NT2/D1 (cell line): ENCODE measurements around the gene CCL11.

Source experiments
- DNase-seq: peaks from one replicate; pipeline ENCODE4 v3.0.0-alpha.2; 2011; ENCODE audit warnings: low read depth, low spot score
- H3K27me3 ChIP-seq: 2 replicates; pipeline ENCODE4 v1.6.0; 2011; ENCODE audit warnings: mild to moderate bottlenecking; ENCODE audit not compliant: insufficient read length, insufficient read depth
- H3K36me3 ChIP-seq: 2 replicates; pipeline ENCODE4 v1.6.1; 2011; ENCODE audit warnings: mild to moderate bottlenecking, low read length, mixed read lengths; ENCODE audit not compliant: insufficient read depth, insufficient read length
- H3K4me1 ChIP-seq: 2 replicates; pipeline ENCODE4 v1.5.1; 2011; ENCODE audit not compliant: insufficient read depth, insufficient read length
- H3K4me3 ChIP-seq: 2 replicates; pipeline ENCODE4 v1.5.1; 2011; ENCODE audit warnings: low read depth; ENCODE audit not compliant: insufficient read length
- H3K9ac ChIP-seq: 2 replicates; pipeline ENCODE4 v1.6.0; 2011; ENCODE audit warnings: low read depth; ENCODE audit not compliant: insufficient read length
- H3K9me3 ChIP-seq: 2 replicates; pipeline ENCODE4 v1.5.1; 2011; ENCODE audit warnings: mild to moderate bottlenecking, low read length; ENCODE audit not compliant: insufficient read depth
- SUZ12 ChIP-seq: IDR thresholded peaks from 2 replicates; pipeline ENCODE4 v1.6.1; 2011; ENCODE audit not compliant: insufficient read length, insufficient read depth; ENCODE audit errors: extremely low read depth
- YY1 ChIP-seq: IDR thresholded peaks from 2 replicates; pipeline ENCODE4 v1.6.1; 2011; ENCODE audit not compliant: insufficient read length, insufficient read depth
- ZNF274 ChIP-seq: IDR thresholded peaks from 2 replicates; pipeline ENCODE4 v1.6.1; 2011; ENCODE audit warnings: mild to moderate bottlenecking, low read depth, low read length

The CCL11 gene

GRCh38 chr17:34301986-34302385, 16.4 kb downstream of the CCL11 start:
- TF ChIP-seq ZNF274 (no peak), SUZ12 (no peak), YY1 (no peak)
- Histone ChIP-seq H3K9me3 (no peaks in the 10 kb centered on the region), H3K36me3 (no peaks in the 10 kb centered on the region), H3K4me1 (peaks cover 2% of the 10 kb centered on the region), H3K9ac (no peak overlapping the region), H3K4me3 (no peak overlapping the region), H3K27me3 (no peaks in the 10 kb centered on the region)
- DNase-seq, result no peak

- Histone ChIP-seq H3K27me3 (no peaks in the 10 kb centered on the region), H3K4me1 (peaks cover 2% of the 10 kb centered on the region), H3K9me3 (no peaks in the 10 kb centered on the region), H3K36me3 (no peaks in the 10 kb centered on the region), H3K9ac (no peak overlapping the region), H3K4me3 (no peak overlapping the region)
- TF ChIP-seq SUZ12, result no peak
- TF ChIP-seq ZNF274, result no peak
- DNase-seq, result no peak
These were observed 17.1 kb downstream of the CCL11 start for GRCh38 chr17:34302636-34303035.

- no peak for TF ChIP-seq SUZ12
- TF ChIP-seq ZNF274, result no peak
- TF ChIP-seq YY1, result no peak
- Histone ChIP-seq H3K4me1 (peaks cover 2% of the 10 kb centered on the region), H3K9me3 (no peaks in the 10 kb centered on the region)
These were observed 18.1 kb downstream of the CCL11 start for GRCh38 chr17:34303606-34304005.

GRCh38 chr17:34305061-34305460, 19.5 kb downstream of the CCL11 start:
- H3K9ac ChIP-seq, result no peak overlapping the region
- peaks cover 2% of the 10 kb centered on the region for H3K4me1 ChIP-seq
- H3K36me3 ChIP-seq, result no peaks in the 10 kb centered on the region
- no peak for DNase-seq
- no peak overlapping the region for H3K4me3 ChIP-seq
- no peaks in the 10 kb centered on the region for H3K27me3 ChIP-seq
- no peaks in the 10 kb centered on the region for H3K9me3 ChIP-seq
- no peak for TF ChIP-seq ZNF274
- no peak for TF ChIP-seq SUZ12
- TF ChIP-seq YY1, result no peak

More at GRCh38 chr17:34303606-34304005, 18.1 kb downstream of the CCL11 start:
- Histone ChIP-seq H3K27me3 (no peaks in the 10 kb centered on the region), H3K9ac (no peak overlapping the region), H3K4me3 (no peak overlapping the region), H3K36me3 (no peaks in the 10 kb centered on the region)
- no peak for DNase-seq

- TF ChIP-seq YY1 (no peak), ZNF274 (no peak), SUZ12 (no peak)
- H3K4me1 ChIP-seq, result peaks cover 2% of the 10 kb centered on the region
These were observed 20.1 kb downstream of the CCL11 start for GRCh38 chr17:34305606-34306005.

DNA sequence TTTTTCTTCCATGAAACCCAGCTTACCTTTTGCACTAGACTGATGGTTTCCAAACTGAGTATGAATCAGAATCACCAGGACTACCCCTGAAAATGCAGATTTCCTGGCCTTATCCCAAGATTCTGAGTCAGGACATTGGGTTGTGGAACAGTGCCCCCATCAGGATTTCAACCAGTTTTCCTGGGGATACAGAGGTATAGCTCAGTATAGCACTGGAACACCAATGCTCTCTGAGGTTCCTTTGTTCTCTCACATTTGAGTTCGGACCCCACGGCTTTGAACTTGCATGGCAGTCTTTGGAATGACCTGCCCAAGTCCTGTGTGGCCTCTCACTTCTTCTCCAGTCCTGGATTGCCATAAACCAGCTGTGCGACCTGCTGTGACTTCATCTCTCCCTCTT, 20.9 kb downstream of the CCL11 start:
- Histone ChIP-seq H3K27me3 (no peaks in the 10 kb centered on the region), H3K9me3 (no peaks in the 10 kb centered on the region), H3K4me3 (no peak overlapping the region), H3K36me3 (no peaks in the 10 kb centered on the region), H3K4me1 (peaks cover 2% of the 10 kb centered on the region), H3K9ac (no peak overlapping the region)
- TF ChIP-seq YY1 (no peak), ZNF274 (no peak), SUZ12 (no peak)
- no peak for DNase-seq

More at GRCh38 chr17:34305606-34306005, 20.1 kb downstream of the CCL11 start:
- no peak overlapping the region for H3K4me3 ChIP-seq
- no peaks in the 10 kb centered on the region for H3K36me3 ChIP-seq
- no peaks in the 10 kb centered on the region for H3K9me3 ChIP-seq
- no peak for DNase-seq
- no peak overlapping the region for H3K9ac ChIP-seq
- no peaks in the 10 kb centered on the region for H3K27me3 ChIP-seq

DNA sequence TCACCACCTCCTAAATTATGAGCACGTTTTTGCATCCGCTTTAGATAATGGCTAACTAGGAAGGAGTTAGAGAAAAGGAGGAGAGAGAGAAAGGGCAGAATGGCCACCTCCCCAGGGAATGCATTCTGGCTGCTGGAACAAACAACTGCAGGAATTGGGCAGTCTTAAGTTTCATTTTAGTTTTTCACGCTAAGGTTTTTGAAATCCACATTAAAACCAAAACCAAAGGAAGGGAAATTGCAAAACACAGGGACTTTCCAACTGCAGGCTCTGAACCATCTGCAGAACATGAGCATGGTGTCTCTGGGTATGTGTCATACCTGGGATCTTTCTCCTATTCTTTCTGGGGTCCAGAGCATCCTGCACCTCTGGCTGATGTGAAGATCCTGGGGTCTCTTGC, 21.6 kb downstream of the CCL11 start:
- TF ChIP-seq SUZ12 (no peak), ZNF274 (no peak), YY1 (no peak)
- peaks cover 2% of the 10 kb centered on the region for H3K4me1 ChIP-seq
- H3K36me3 ChIP-seq, result no peaks in the 10 kb centered on the region
- no peak for DNase-seq
- no peak overlapping the region for H3K4me3 ChIP-seq
- H3K9ac ChIP-seq, result no peak overlapping the region
- no peaks in the 10 kb centered on the region for H3K27me3 ChIP-seq
- no peaks in the 10 kb centered on the region for H3K9me3 ChIP-seq
